IMR-90 (cell line): ENCODE data around the gene TREML2. TPM values are rescaled to one million over a fixed set of nuclear protein-coding genes. Genes with fewer than 3 reads are reported as not detected.
A peak's percentile ranks its signal among the peaks of the same experiment; 100 is the strongest.

Experiments used
- ATAC-seq: fragments of 200-7000 bp; cut with Tn5 transposase; 2 replicates; pipeline ENCODE4 v1.9.1; 2020; ENCODE audit warnings: low read depth, mild to moderate bottlenecking, moderate library complexity
- BruUV-seq: library from RNA; stranded (reverse); fragments of 400-500 nt; replicated peaks from 2 replicates; lab custom pipeline; 2021; lab: Mats Ljungman, UMichigan
- CTCF ChIA-PET: fragments of 300-600 bp; formaldehyde crosslinking; extraction: SDS; loops from one replicate; lab custom pipeline; 2021; ENCODE audit warnings: antibody characterized with exemption; lab: Yijun Ruan, JAX
- POLR2A ChIA-PET: fragments of 300-600 bp; sonication (Branson Sonifier 250); formaldehyde crosslinking; loops from one replicate; lab custom pipeline; 2022; ENCODE audit warnings: antibody characterized with exemption; ENCODE audit not compliant: unreplicated experiment; lab: Charles Lee
- DNase-seq: peaks from one replicate; pipeline ENCODE4 v3.0.0; 2013
- H2AFZ ChIP-seq: replicated peaks from 2 replicates; pipeline ENCODE3; 2013; ENCODE audit warnings: low read length, mild to moderate bottlenecking; ENCODE audit not compliant: poor library complexity
- H2AK5ac ChIP-seq: 2 replicates; pipeline ENCODE4 v1.6.1; 2013; ENCODE audit warnings: low read depth, low read length, inconsistent platforms
- H2AK9ac ChIP-seq: replicated peaks from 2 replicates; pipeline ENCODE3; 2013; ENCODE audit warnings: mild to moderate bottlenecking, low read depth, low read length, moderate library complexity; ENCODE audit not compliant: poor library complexity
- H2BK120ac ChIP-seq: 2 replicates; pipeline ENCODE4 v1.6.1; 2013; ENCODE audit warnings: low read depth, low read length, inconsistent platforms
- H2BK15ac ChIP-seq: 3 replicates; pipeline ENCODE4 v1.6.1; 2013; ENCODE audit warnings: low read depth, low read length, inconsistent platforms
- H2BK20ac ChIP-seq: 2 replicates; pipeline ENCODE4 v1.6.1; 2013; ENCODE audit warnings: low read depth, mild to moderate bottlenecking, inconsistent platforms, low read length, moderate library complexity
- H2BK5ac ChIP-seq: 2 replicates; pipeline ENCODE4 v1.6.1; 2013; ENCODE audit warnings: mild to moderate bottlenecking, low read depth, low read length, inconsistent platforms; ENCODE audit not compliant: poor library complexity, severe bottlenecking
- H3K14ac ChIP-seq: replicated peaks from 2 replicates; pipeline ENCODE4 v1.6.1; 2013; ENCODE audit warnings: low read depth, low read length, inconsistent platforms
- H3K18ac ChIP-seq: 2 replicates; pipeline ENCODE4 v1.6.1; 2013; ENCODE audit warnings: low read depth, low read length, control low read depth
- H3K23ac ChIP-seq: 2 replicates; pipeline ENCODE4 v1.6.1; 2013; ENCODE audit warnings: low read depth, low read length, inconsistent platforms
- H3K27ac ChIP-seq: 2 replicates; pipeline ENCODE4 v1.5.1; 2013; ENCODE audit warnings: mild to moderate bottlenecking, control low read depth, low read length; ENCODE audit not compliant: insufficient read depth
- H3K27me3 ChIP-seq: 2 replicates; pipeline ENCODE4 v1.6.1; 2013; ENCODE audit warnings: low read length; ENCODE audit not compliant: control insufficient read depth, insufficient read depth
- H3K36me3 ChIP-seq: 2 replicates; pipeline ENCODE4 v1.6.1; 2013; ENCODE audit warnings: low read length, mixed read lengths; ENCODE audit not compliant: control insufficient read depth, insufficient read depth
- H3K4ac ChIP-seq: 2 replicates; pipeline ENCODE4 v1.6.1; 2013; ENCODE audit warnings: low read depth, low read length, inconsistent platforms
- H3K4me1 ChIP-seq: 2 replicates; pipeline ENCODE4 v1.6.1; 2013; ENCODE audit warnings: low read length, mixed read lengths; ENCODE audit not compliant: control insufficient read depth, insufficient read depth
- H3K4me2 ChIP-seq: 2 replicates; pipeline ENCODE4 v1.6.1; 2013; ENCODE audit warnings: low read depth, mild to moderate bottlenecking, control low read depth, low read length, moderate library complexity
- H3K4me3 ChIP-seq: 2 replicates; pipeline ENCODE4 v1.5.1; 2013; ENCODE audit warnings: low read depth, mild to moderate bottlenecking, control low read depth, low read length, moderate library complexity; ENCODE audit not compliant: insufficient read depth
- H3K56ac ChIP-seq: 2 replicates; pipeline ENCODE4 v1.6.1; 2013; ENCODE audit warnings: low read length, inconsistent platforms; ENCODE audit not compliant: insufficient read depth; ENCODE audit errors: extremely low read depth
- H3K79me1 ChIP-seq, 2 experiments: 2 replicates each; pipeline ENCODE4 v1.6.1; 2013; ENCODE audit warnings: low read length in 2 of 2, inconsistent platforms in 1 of 2, low read depth in 1 of 2
- H3K9ac ChIP-seq: 2 replicates; pipeline ENCODE4 v1.6.1; 2013; ENCODE audit warnings: low read depth, low read length, control low read depth
- H3K9me1 ChIP-seq: 2 replicates; pipeline ENCODE4 v1.6.1; 2013; ENCODE audit warnings: low read length, inconsistent platforms; ENCODE audit not compliant: insufficient read depth
- H3K9me3 ChIP-seq: 2 replicates; pipeline ENCODE4 v1.6.1; 2013; ENCODE audit warnings: low read length; ENCODE audit not compliant: control insufficient read depth, insufficient read depth
- H4K20me1 ChIP-seq: 2 replicates; pipeline ENCODE4 v1.6.1; 2013; ENCODE audit warnings: low read length, inconsistent platforms; ENCODE audit not compliant: insufficient read depth
- H4K5ac ChIP-seq: 2 replicates; pipeline ENCODE4 v1.6.1; 2013; ENCODE audit warnings: mild to moderate bottlenecking, low read depth, low read length, control low read depth
- H4K8ac ChIP-seq, 2 experiments: 2 replicates each; pipeline ENCODE4 v1.6.1; 2013; ENCODE audit warnings: low read depth in 2 of 2, low read length in 2 of 2, control low read depth in 1 of 2, inconsistent platforms in 1 of 2
- H4K91ac ChIP-seq: 2 replicates; pipeline ENCODE4 v1.6.1; 2013; ENCODE audit warnings: low read depth, low read length, inconsistent platforms; ENCODE audit not compliant: insufficient read depth
- MAFK ChIP-seq: IDR thresholded peaks from 2 replicates; pipeline ENCODE4 v1.6.1; 2012; ENCODE audit warnings: low read depth, low read length, improper control_type of control experiment
- POLR2A ChIP-seq: IDR thresholded peaks from 2 replicates; pipeline ENCODE4 v1.6.1; 2012; ENCODE audit warnings: mild to moderate bottlenecking, low read depth, low read length
- WGBS, 2 experiments: methylation state at CpG; one replicate each; pipeline versions ENCODE4 v1.1.5 to v1.1.7; 2013; ENCODE audit warnings: missing lambda C conversion rate in 2 of 2; ENCODE audit not compliant: insufficient read length in 1 of 2; ENCODE audit errors: extremely low coverage in 2 of 2; 5-methylcytosine and 5-hydroxymethylcytosine counted together
- dilution Hi-C: fragments of 300-500 bp; cut with HindIII; formaldehyde crosslinking; loops from one replicate; pipeline ENCODE4 v1.14.3; 2018; ENCODE audit warnings: low sequenced_read_pairs; ENCODE audit not compliant: unreplicated experiment
- in situ Hi-C: fragments of 300-500 bp; cut with MboI; formaldehyde crosslinking; loops from 3 replicates; pipeline ENCODE4 v1.14.3; 2019; ENCODE audit warnings: low sequenced_read_pairs, inconsistent platforms, mixed read lengths
- intact Hi-C: fragments of 100-400 bp; cut with micrococcal nuclease; formaldehyde crosslinking; loops from 2 replicates; pipeline ENCODE4 v1.10.0; 2022
- polyA plus RNA-seq, 3 experiments: library from polyadenylated mRNA; depleted of rRNA; stranded (reverse); fragments of >200 nt; gene quantifications; 2 replicates each; pipeline ENCODE4 v1.2.3, GENCODE V29; 2012; ENCODE audit warnings: low replicate concordance in 1 of 3
- total RNA-seq: library from RNA; depleted of rRNA; stranded (reverse); fragments of >200 nt; gene quantifications from 2 replicates; pipeline ENCODE4 v1.2.3, GENCODE V29; 2012

TREML2 gene
- total and polyA plus RNA-seq, 2 of the 4 experiments (the other 2 are of a cell fraction), result not detected

GRCh38 chr6:41209547-41210320, 8.8 kb upstream of the TREML2 start:
- H4K91ac ChIP-seq, result no peak overlapping the region
- WGBS, 2 experiments, result 50% methylated on average over 1 of the region's 5 CpGs; no CpG with 5 or more reads in 1 of the 2 experiments
- H3K4me1 ChIP-seq, result no peaks in the 10 kb centered on the region
- no peak overlapping the region for H2BK20ac ChIP-seq
- ChIA-PET CTCF (interaction anchor here (0.6 kb wide), 1 partner anchor 49 kb away, joined by 3 read pairs; no protein-coding TSS in a partner anchor), POLR2A (no interaction called here)
- peak overlapping the region; percentile 51 for H2AFZ ChIP-seq
- no peak overlapping the region for H3K4me3 ChIP-seq
- H3K4me2 ChIP-seq, result no peak overlapping the region
- no peak overlapping the region for H3K27ac ChIP-seq
- H2AK9ac ChIP-seq, result no peak overlapping the region
- H2AK5ac ChIP-seq, result no peak overlapping the region
- H3K4ac ChIP-seq, result no peak overlapping the region
- no peak overlapping the region for H3K14ac ChIP-seq
- H3K9me1 ChIP-seq, result no peaks in the 10 kb centered on the region
- in situ Hi-C loops (no loop called here), intact Hi-C loops (no loop called here), dilution Hi-C loops (no loop called here)
- H3K79me1 ChIP-seq, result no peaks in the 10 kb centered on the region
- H2BK120ac ChIP-seq, result no peak overlapping the region
- DNase-seq, result no peak
- H3K56ac ChIP-seq, result no peak overlapping the region
- H3K27me3 ChIP-seq, result no peaks in the 10 kb centered on the region
- no TSS peak for BruUV-seq
- no peaks in the 10 kb centered on the region for H3K36me3 ChIP-seq
- no peak overlapping the region for H4K5ac ChIP-seq
- H3K9me3 ChIP-seq, result no peaks in the 10 kb centered on the region
- ATAC-seq, result no peak
- H2BK15ac ChIP-seq, result no peak overlapping the region
- no peak overlapping the region for H2BK5ac ChIP-seq
- H4K20me1 ChIP-seq, result no peaks in the 10 kb centered on the region
- TF ChIP-seq POLR2A (no peak), MAFK (no peak)
- no peak overlapping the region for H3K23ac ChIP-seq
- H3K18ac ChIP-seq, result no peak overlapping the region
- no peak overlapping the region for H3K9ac ChIP-seq
- H4K8ac ChIP-seq, result no peak overlapping the region
